Spleen (tissue), 11 donors: ENCODE data around the gene NR3C1. TPM values are rescaled to one million over a fixed set of nuclear protein-coding genes. Genes with fewer than 3 reads are reported as not detected.

Experiments used
- DNase-seq: peaks from one replicate; pipeline ENCODE4 v3.0.0-alpha.2; 2020
- H3K27ac ChIP-seq, 8 donors: fragments of 200-600 bp; sonication (generic) in 7 of 8; 1 replicate in 4 of 8; 2 replicates in 4 of 8; pipeline versions ENCODE4 v1.5.0 to v1.8.0; 2016 to 2021; ENCODE audit warnings: inconsistent platforms in 4 of 8, mild to moderate bottlenecking in 4 of 8, moderate library complexity in 1 of 8
- H3K27me3 ChIP-seq, 7 donors: fragments of 200-600 bp; sonication (generic) in 6 of 7; replicated peaks in 1 of 7; 1 replicate in 4 of 7; 2 replicates in 3 of 7; pipeline versions ENCODE4 v1.5.0 to v1.8.0; 2016 to 2021; ENCODE audit warnings: inconsistent platforms in 3 of 7, mild to moderate bottlenecking in 1 of 7
- H3K36me3 ChIP-seq, 6 donors: fragments of 200-600 bp; sonication (generic) in 5 of 6; 1 replicate in 4 of 6; 2 replicates in 2 of 6; pipeline versions ENCODE4 v1.5.0 to v1.8.0; 2016 to 2021; ENCODE audit warnings: inconsistent platforms in 2 of 6
- H3K4me1 ChIP-seq, 6 donors: fragments of 200-600 bp; sonication (generic) in 5 of 6; 1 replicate in 3 of 6; 2 replicates in 3 of 6; pipeline versions ENCODE4 v1.5.0 to v1.8.0; 2016 to 2021; ENCODE audit warnings: inconsistent platforms in 3 of 6
- H3K4me3 ChIP-seq, 8 donors: fragments of 200-600 bp; sonication (generic) in 7 of 8; 1 replicate in 4 of 8; 2 replicates in 4 of 8; pipeline versions ENCODE4 v1.5.0 to v1.8.0; 2016 to 2021; ENCODE audit warnings: inconsistent platforms in 4 of 8, mild to moderate bottlenecking in 4 of 8, moderate library complexity in 2 of 8
- H3K9me3 ChIP-seq, 8 donors: fragments of 200-600 bp; sonication (generic) in 7 of 8; 1 replicate in 4 of 8; 2 replicates in 4 of 8; pipeline versions ENCODE4 v1.5.0 to v1.8.0; 2016 to 2021; ENCODE audit warnings: inconsistent platforms in 4 of 8
- POLR2A ChIP-seq, 3 donors: fragments of 450-650 bp; IDR thresholded peaks; one replicate each; pipeline ENCODE4 v1.5.1; 2017; ENCODE audit warnings: antibody characterized with exemption in 3 of 3, mild to moderate bottlenecking in 1 of 3
- POLR2AphosphoS5 ChIP-seq, 3 donors: sonication (generic); formaldehyde crosslinking; IDR thresholded peaks; one replicate each; pipeline ENCODE4 v1.5.1; 2017; ENCODE audit warnings: antibody characterized with exemption in 3 of 3
- WGBS, 5 donors: extraction: QIAGEN DNeasy Blood & Tissue Kit in 3 of 5; methylation state at CpG; one replicate each; pipeline versions ENCODE4 v1.1.5 to v1.1.7; 2013 to 2018; 5-methylcytosine and 5-hydroxymethylcytosine counted together
- intact Hi-C: fragments of 100-400 bp; cut with DNase I; formaldehyde crosslinking; loops from one replicate; pipeline ENCODE4 v1.15.0; 2023; ENCODE audit warnings: low total_unique reads
- polyA plus RNA-seq, 3 donors: library from polyadenylated mRNA; stranded (reverse); fragments of 200-250 nt; gene quantifications; one replicate each; pipeline ENCODE4 v1.2.1, GENCODE V29; 2013
- total RNA-seq, 7 donors: library from RNA; depleted of rRNA in 3 of 7; stranded (reverse); fragments of >200 nt in 3 of 7; fragmentation: NEBNext Ultra II Directional in 4 of 7; extraction: Animal tissue kit (Norgen Biotek cat#: 25700) in 4 of 7; gene quantifications; one replicate each; pipeline versions ENCODE4 v1.1.0 to v1.2.1, GENCODE V29; 2016 to 2021
- TF ChIP-seq, protein P1 (sequence below), 11 experiments: fragments of 200-600 bp in 7 of 11; fragments of 450-650 bp in 4 of 11; sonication (generic) in 4 of 11; IDR thresholded peaks in 8 of 11; conservative IDR thresholded peaks in 3 of 11; 1 replicate in 7 of 11; 2 replicates in 4 of 11; pipeline versions ENCODE4 v1.4.0 to v1.8.0; 2016 to 2021; ENCODE audit warnings: antibody characterized with exemption in 11 of 11, inconsistent platforms in 4 of 11, mild to moderate bottlenecking in 1 of 11
- donor health status: healthy with polysubstance abuse.
- donor health status: DM: no; HTN: no; CAD: no; lungs with moderate emphysema.
- donor health status: DM: no; HTN: no; CAD: no.
- donor health status: Bipolar disorder and iron deficiency.
- donor health status: healthy.
- donor health status: DM: no; HTN: no; CAD: no.
- donor health status: DM: yes; HTN: yes; CAD: no.

Gene NR3C1
- total and polyA plus RNA-seq, 10 donors: 18.2 to 97.8 (median 71.2) TPM

DNA sequence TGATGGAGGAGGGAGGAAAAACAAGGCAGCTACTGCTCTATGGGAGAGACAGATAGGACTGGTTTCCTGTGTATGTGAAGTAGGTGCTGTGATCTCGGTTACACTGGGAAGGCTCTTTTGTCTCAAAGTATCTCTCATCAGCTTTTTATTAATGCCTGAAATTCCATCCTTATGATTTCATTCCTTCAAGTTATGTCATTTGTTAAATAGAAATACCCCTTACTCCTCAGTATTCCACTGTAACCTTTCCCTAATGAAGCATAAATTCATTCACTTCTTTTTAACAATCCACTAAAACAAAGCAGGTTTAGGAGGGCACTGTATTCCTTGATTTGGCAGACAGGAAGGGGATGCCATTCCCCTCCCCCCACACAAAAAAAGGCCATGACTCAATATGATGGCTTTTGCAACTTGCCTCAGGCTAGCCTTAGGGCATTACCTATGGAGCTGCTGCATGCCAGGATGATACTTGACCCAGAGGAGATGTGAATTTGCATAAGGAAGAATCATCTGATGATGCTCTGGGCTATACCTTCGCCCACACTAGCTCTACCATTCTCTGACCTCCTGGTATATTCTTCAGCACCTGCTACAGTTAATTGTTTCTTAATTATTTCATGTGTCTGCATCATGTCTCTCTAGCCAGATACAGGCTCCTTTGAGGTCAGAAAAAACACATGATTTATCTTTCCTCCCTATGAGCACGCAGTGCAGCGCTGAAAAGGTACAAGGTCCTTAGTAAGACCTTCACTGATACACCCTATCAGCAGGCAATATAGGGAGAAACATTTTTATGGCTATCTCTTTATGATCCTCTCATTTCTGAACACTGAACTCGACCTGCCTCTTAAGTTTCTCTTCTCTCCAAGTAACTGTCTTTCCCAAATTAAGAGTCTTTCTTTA is 26.3 kb downstream of the NR3C1 start:
- Histone ChIP-seq H3K9me3 (no peaks in the 10 kb centered on the region), H3K4me1 (peaks cover 4 to 77% (median 43%) of the 10 kb centered on the region in 6 donors), H3K27ac (no peak overlapping the region), H3K36me3 (peaks cover 0 to 11% (median 0%) of the 10 kb centered on the region in 6 donors), H3K27me3 (no peaks in the 10 kb centered on the region), H3K4me3 (no peak overlapping the region)
- intact Hi-C loops: no loop called here
- no peak for TF ChIP-seq POLR2AphosphoS5 (IDR thresholded peaks at IDR 0.05)
- no peak for TF ChIP-seq POLR2A (IDR thresholded peaks at IDR 0.05)
- TF ChIP-seq, protein P1, sequence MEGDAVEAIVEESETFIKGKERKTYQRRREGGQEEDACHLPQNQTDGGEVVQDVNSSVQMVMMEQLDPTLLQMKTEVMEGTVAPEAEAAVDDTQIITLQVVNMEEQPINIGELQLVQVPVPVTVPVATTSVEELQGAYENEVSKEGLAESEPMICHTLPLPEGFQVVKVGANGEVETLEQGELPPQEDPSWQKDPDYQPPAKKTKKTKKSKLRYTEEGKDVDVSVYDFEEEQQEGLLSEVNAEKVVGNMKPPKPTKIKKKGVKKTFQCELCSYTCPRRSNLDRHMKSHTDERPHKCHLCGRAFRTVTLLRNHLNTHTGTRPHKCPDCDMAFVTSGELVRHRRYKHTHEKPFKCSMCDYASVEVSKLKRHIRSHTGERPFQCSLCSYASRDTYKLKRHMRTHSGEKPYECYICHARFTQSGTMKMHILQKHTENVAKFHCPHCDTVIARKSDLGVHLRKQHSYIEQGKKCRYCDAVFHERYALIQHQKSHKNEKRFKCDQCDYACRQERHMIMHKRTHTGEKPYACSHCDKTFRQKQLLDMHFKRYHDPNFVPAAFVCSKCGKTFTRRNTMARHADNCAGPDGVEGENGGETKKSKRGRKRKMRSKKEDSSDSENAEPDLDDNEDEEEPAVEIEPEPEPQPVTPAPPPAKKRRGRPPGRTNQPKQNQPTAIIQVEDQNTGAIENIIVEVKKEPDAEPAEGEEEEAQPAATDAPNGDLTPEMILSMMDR (IDR thresholded peaks at IDR 0.05 in 8 of 11, conservative IDR thresholded peaks at IDR 0.05 in 3 of 11): no peak
- DNase-seq: no peak
- WGBS, 5 donors: 83 to 89% (median 83%) methylated on average over 5 of the region's 5 CpGs

DNA sequence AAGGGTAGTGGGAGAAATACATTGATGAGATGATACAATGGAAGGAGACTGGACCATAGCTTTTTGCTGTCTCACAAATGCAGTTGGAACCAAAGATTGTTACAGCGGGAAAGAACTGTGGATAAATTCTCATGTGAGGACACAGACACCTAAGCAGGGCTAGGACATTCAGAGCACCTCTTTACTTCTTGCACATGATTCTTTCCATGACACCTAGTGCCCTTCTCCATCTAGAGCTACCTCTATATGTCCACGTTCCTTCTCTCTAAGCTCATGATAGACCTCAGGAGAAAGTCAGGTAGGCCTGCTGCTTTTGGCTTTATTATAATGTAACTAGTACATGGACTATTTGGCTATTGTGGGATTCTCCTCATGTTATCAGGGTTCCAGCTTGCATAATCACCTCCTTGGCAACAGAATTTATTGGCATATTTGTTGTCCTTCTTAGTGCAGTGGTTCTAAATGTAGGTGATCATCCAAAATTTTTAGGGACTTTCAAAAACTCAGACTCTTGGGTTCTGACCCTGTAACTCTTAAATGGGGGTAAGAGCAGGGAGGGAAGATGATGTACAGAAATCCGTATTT is 27.2 kb downstream of the NR3C1 start:
- WGBS, 5 donors: 91 to 98% (median 96%) methylated on average over 3 of the region's 3 CpGs
- TF ChIP-seq POLR2AphosphoS5 (IDR thresholded peaks at IDR 0.05) (no peak), POLR2A (IDR thresholded peaks at IDR 0.05) (no peak)
- TF ChIP-seq, protein P1 (IDR thresholded peaks at IDR 0.05 in 8 of 11, conservative IDR thresholded peaks at IDR 0.05 in 3 of 11): no peak
- Histone ChIP-seq H3K36me3 (peaks cover 0 to 11% (median 0%) of the 10 kb centered on the region in 6 donors), H3K4me3 (no peak overlapping the region), H3K4me1 (peaks cover 4 to 77% (median 41%) of the 10 kb centered on the region in 6 donors), H3K27ac (no peak overlapping the region), H3K9me3 (no peaks in the 10 kb centered on the region), H3K27me3 (no peaks in the 10 kb centered on the region)
- intact Hi-C loops: no loop called here
- no peak for DNase-seq

DNA sequence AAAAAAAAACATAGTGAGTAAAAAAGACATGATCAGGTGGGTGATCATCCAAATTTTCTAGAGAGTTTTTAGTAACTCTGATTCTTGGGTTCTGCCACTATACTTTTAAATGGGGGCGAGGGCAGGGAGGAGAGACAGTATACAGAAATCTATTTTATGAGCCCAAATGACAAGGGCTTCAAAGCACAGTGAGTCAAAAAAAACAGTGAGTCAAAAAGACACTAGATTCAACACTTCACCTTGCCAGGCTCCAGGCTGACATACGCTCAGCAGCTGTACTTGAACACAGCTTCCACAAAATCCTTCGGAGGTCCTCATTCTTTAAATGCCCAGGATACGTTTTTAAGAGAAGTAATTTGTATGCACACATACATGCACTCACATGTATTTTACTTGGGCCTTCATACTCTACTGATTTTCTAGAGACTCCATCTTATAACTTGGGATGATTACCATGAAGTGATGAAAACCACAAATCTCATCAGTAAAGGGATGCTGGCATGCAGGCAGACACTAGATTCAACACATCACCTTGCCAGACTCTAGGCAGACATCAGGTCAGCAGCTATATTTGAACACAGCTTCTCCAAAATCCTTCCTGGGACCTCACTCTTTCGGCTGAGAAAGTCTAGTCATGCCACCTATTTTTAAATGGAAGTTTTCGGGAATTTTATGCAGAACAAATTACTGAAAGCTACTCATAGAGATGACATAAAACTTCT is 28.8 kb downstream of the NR3C1 start:
- peaks cover 0 to 11% (median 0%) of the 10 kb centered on the region in 6 donors for H3K36me3 ChIP-seq
- no peaks in the 10 kb centered on the region for H3K27me3 ChIP-seq
- DNase-seq: no peak
- no peak overlapping the region for H3K27ac ChIP-seq
- no peaks in the 10 kb centered on the region for H3K9me3 ChIP-seq
- intact Hi-C loops: no loop called here
- peaks cover 4 to 75% (median 29%) of the 10 kb centered on the region in 6 donors for H3K4me1 ChIP-seq
- WGBS, 5 donors: 90 to 94% (median 91%) methylated on average over 6 of the region's 6 CpGs
- no peak for TF ChIP-seq POLR2A (IDR thresholded peaks at IDR 0.05)
- TF ChIP-seq, protein P1 (IDR thresholded peaks at IDR 0.05 in 8 of 11, conservative IDR thresholded peaks at IDR 0.05 in 3 of 11): no peak
- TF ChIP-seq POLR2AphosphoS5 (IDR thresholded peaks at IDR 0.05): no peak
- H3K4me3 ChIP-seq: no peak overlapping the region
